GM23338 (cell line): ENCODE data around the gene USP49. TPM values are rescaled to one million over a fixed set of nuclear protein-coding genes. Genes with fewer than 3 reads are reported as not detected.

Source experiments
- ATAC-seq: fragments of 200-7000 bp; cut with Tn5 transposase; 3 replicates; pipeline ENCODE4 v1.9.1; 2020
- DNase-seq: peaks from one replicate; pipeline ENCODE4 v3.0.0-alpha.2; 2015; ENCODE audit warnings: low spot score
- H2AFZ ChIP-seq: fragments of 200-600 bp; sonication (generic); 2 replicates; pipeline ENCODE4 v1.8.0; 2016; ENCODE audit warnings: antibody characterized with exemption, mild to moderate bottlenecking, moderate library complexity
- H3F3A ChIP-seq: fragments of 200-600 bp; sonication (generic); replicated peaks from 2 replicates; pipeline ENCODE4 v1.8.0; 2017; ENCODE audit warnings: antibody characterized with exemption, mixed run types, low read depth
- H3K27ac ChIP-seq: fragments of 200-600 bp; sonication (generic); 2 replicates; pipeline ENCODE4 v1.6.1; 2016; ENCODE audit warnings: low read depth
- H3K27me3 ChIP-seq: fragments of 200-600 bp; sonication (generic); 2 replicates; pipeline ENCODE4 v1.8.0; 2016; ENCODE audit warnings: mild to moderate bottlenecking, mixed run types, moderate library complexity; ENCODE audit not compliant: insufficient read depth
- H3K36me3 ChIP-seq: fragments of 200-600 bp; sonication (generic); 2 replicates; pipeline ENCODE4 v1.8.0; 2016; ENCODE audit warnings: mild to moderate bottlenecking; ENCODE audit not compliant: insufficient read depth
- H3K4me1 ChIP-seq: fragments of 200-600 bp; sonication (generic); 2 replicates; pipeline ENCODE4 v1.8.0; 2016; ENCODE audit warnings: mild to moderate bottlenecking, moderate library complexity; ENCODE audit not compliant: insufficient read depth
- H3K4me2 ChIP-seq: fragments of 200-600 bp; sonication (generic); 2 replicates; pipeline ENCODE4 v1.7.1; 2017; ENCODE audit warnings: mixed run types
- H3K4me3 ChIP-seq: fragments of 200-600 bp; sonication (generic); 2 replicates; pipeline ENCODE4 v1.6.1; 2016; ENCODE audit warnings: mixed run types
- H3K79me2 ChIP-seq: fragments of 200-600 bp; sonication (generic); replicated peaks from 2 replicates; pipeline ENCODE4 v1.8.0; 2017; ENCODE audit warnings: mild to moderate bottlenecking; ENCODE audit not compliant: insufficient read depth
- H3K9me2 ChIP-seq: fragments of 200-600 bp; sonication (generic); 2 replicates; pipeline ENCODE4 v1.8.0; 2017; ENCODE audit not compliant: insufficient read depth
- H4K20me1 ChIP-seq: fragments of 200-600 bp; sonication (generic); replicated peaks from 2 replicates; pipeline ENCODE4 v1.8.0; 2017; ENCODE audit warnings: mild to moderate bottlenecking; ENCODE audit not compliant: insufficient read depth
- H3K27ac Mint-ChIP-seq: 2 replicates; pipeline ENCODE4 v1.8.0; 2020; ENCODE audit warnings: inconsistent platforms, mild to moderate bottlenecking, moderate library complexity, mixed read lengths
- H3K27me3 Mint-ChIP-seq: 3 replicates; pipeline ENCODE4 v1.8.0; 2022; ENCODE audit warnings: low read depth, mild to moderate bottlenecking, moderate library complexity, mixed read lengths, inconsistent platforms; ENCODE audit not compliant: insufficient read depth, poor library complexity
- H3K36me3 Mint-ChIP-seq: 3 replicates; pipeline ENCODE4 v1.8.0; 2021; ENCODE audit warnings: low read depth, mild to moderate bottlenecking, inconsistent platforms, moderate library complexity, mixed read lengths
- H3K4me1 Mint-ChIP-seq: 3 replicates; pipeline ENCODE4 v1.8.0; 2020; ENCODE audit warnings: mild to moderate bottlenecking, inconsistent platforms, mixed read lengths
- H3K4me3 Mint-ChIP-seq: 3 replicates; pipeline ENCODE4 v1.8.0; 2021; ENCODE audit warnings: moderate library complexity, mild to moderate bottlenecking, inconsistent platforms, mixed read lengths
- H3K9me3 Mint-ChIP-seq: 3 replicates; pipeline ENCODE4 v1.8.0; 2020; ENCODE audit warnings: moderate library complexity, mild to moderate bottlenecking, inconsistent platforms, mixed read lengths
- CREB1 ChIP-seq: fragments of 250-450 bp; sonication (Bioruptor Pico); IDR thresholded peaks from 2 replicates; pipeline ENCODE4 v1.5.0; 2020; ENCODE audit warnings: low read depth, mild to moderate bottlenecking, moderate library complexity
- CTCF ChIP-seq, 2 experiments: fragments of 200-600 bp in 1 of 2; sonication (generic) in 1 of 2; conservative IDR thresholded peaks; 2 replicates each; pipeline versions ENCODE4 v1.5.1 to v1.6.1; 2016 to 2017; ENCODE audit warnings: antibody characterized with exemption in 2 of 2, low read depth in 2 of 2, mild to moderate bottlenecking in 2 of 2, moderate library complexity in 1 of 2
- ETS1 ChIP-seq: IDR thresholded peaks from 2 replicates; pipeline ENCODE4 v1.6.1; 2016; ENCODE audit warnings: antibody characterized with exemption
- EZH2phosphoT487 ChIP-seq: fragments of 200-600 bp; sonication (generic); IDR thresholded peaks from one replicate; pipeline ENCODE4 v1.8.1; 2018; ENCODE audit warnings: antibody characterized with exemption; ENCODE audit not compliant: unreplicated experiment
- JUNB ChIP-seq: IDR thresholded peaks from one replicate; pipeline ENCODE4 v1.6.1; 2016; ENCODE audit warnings: antibody characterized with exemption; ENCODE audit not compliant: unreplicated experiment
- STAT1 ChIP-seq: IDR thresholded peaks from one replicate; pipeline ENCODE4 v1.6.1; 2016; ENCODE audit warnings: antibody characterized with exemption; ENCODE audit not compliant: unreplicated experiment
- ZNF331 ChIP-seq: fragments of 250-450 bp; sonication (Bioruptor Pico); IDR thresholded peaks from 2 replicates; pipeline ENCODE4 v1.5.0; 2020; ENCODE audit warnings: low read depth, mild to moderate bottlenecking, moderate library complexity
- polyA plus RNA-seq: library from polyadenylated mRNA; unstranded; fragments of >200 nt; fragmentation: Nextera tagmentation; extraction: Ambion mirVana; gene quantifications from 2 replicates; pipeline ENCODE4 v1.2.1, GENCODE V29; 2016
- total RNA-seq: library from RNA; depleted of rRNA; stranded (reverse); fragments of >200 nt; shearing (Covaris generic); gene quantifications from 2 replicates; pipeline ENCODE4 v1.2.3, GENCODE V29; 2014
- TF ChIP-seq, protein P1 (sequence below): fragments of 250-450 bp; sonication (Bioruptor Pico); IDR thresholded peaks from 2 replicates; pipeline ENCODE4 v1.5.0; 2020; ENCODE audit warnings: mild to moderate bottlenecking, moderate library complexity
- TF ChIP-seq, protein P2 (sequence below): IDR thresholded peaks from one replicate; pipeline ENCODE4 v1.6.1; 2018; ENCODE audit warnings: antibody characterized with exemption; ENCODE audit not compliant: unreplicated experiment

USP49 gene
- total and polyA plus RNA-seq, 2 experiments from 2014 or later, result 5.9 to 21.5 TPM

DNA sequence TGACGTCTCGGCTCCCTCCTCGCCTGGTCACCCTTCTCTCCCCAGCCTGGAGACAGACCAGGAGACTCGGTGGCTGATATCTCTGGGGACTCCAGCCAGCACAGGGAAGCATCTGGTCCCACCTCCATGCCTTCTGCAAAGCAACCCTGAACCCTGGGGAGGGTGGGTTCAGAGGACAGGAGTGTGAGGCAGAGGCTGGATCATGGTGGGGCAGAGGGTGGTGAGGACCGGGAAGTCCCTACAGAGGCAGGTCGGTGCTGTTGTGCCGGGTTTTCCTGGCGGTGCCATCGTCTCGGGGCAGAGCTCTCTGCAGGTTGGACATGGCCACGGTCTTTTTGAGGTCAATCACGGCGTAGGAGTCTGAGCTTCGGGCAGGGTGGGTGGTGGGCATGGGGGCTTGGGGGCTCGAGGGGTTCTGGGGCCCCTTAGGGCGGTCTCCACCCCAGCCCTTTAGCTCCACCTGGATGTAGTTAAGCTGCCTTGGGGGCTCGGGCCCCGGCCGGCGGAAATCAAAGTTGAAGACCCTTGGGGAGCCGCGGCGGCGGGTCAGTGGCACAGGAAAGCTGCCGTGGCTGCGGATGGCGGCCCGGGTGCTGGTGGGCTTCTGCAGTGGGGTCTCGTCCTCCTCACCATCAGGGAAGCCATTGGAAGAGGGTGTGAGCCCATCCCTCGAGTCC, 124.7 kb downstream of the USP49 start:
- no peaks in the 10 kb centered on the region for H3K79me2 ChIP-seq
- H3F3A ChIP-seq, result no peaks in the 10 kb centered on the region
- no peaks in the 10 kb centered on the region; the same call in 1 of the 2 replicates for H3K36me3 ChIP-seq
- H3K4me1 Mint-ChIP-seq, result peaks cover 9% of the 10 kb centered on the region
- H3K4me2 ChIP-seq, result no peak overlapping the region
- H3K4me1 ChIP-seq, result no peaks in the 10 kb centered on the region
- H3K9me3 Mint-ChIP-seq, result no peaks in the 10 kb centered on the region
- H3K27me3 ChIP-seq, result no peaks in the 10 kb centered on the region
- no peak overlapping the region for H3K27ac ChIP-seq
- H3K36me3 Mint-ChIP-seq, result peaks cover 24% of the 10 kb centered on the region
- H4K20me1 ChIP-seq, result no peaks in the 10 kb centered on the region
- TF ChIP-seq, protein P1, sequence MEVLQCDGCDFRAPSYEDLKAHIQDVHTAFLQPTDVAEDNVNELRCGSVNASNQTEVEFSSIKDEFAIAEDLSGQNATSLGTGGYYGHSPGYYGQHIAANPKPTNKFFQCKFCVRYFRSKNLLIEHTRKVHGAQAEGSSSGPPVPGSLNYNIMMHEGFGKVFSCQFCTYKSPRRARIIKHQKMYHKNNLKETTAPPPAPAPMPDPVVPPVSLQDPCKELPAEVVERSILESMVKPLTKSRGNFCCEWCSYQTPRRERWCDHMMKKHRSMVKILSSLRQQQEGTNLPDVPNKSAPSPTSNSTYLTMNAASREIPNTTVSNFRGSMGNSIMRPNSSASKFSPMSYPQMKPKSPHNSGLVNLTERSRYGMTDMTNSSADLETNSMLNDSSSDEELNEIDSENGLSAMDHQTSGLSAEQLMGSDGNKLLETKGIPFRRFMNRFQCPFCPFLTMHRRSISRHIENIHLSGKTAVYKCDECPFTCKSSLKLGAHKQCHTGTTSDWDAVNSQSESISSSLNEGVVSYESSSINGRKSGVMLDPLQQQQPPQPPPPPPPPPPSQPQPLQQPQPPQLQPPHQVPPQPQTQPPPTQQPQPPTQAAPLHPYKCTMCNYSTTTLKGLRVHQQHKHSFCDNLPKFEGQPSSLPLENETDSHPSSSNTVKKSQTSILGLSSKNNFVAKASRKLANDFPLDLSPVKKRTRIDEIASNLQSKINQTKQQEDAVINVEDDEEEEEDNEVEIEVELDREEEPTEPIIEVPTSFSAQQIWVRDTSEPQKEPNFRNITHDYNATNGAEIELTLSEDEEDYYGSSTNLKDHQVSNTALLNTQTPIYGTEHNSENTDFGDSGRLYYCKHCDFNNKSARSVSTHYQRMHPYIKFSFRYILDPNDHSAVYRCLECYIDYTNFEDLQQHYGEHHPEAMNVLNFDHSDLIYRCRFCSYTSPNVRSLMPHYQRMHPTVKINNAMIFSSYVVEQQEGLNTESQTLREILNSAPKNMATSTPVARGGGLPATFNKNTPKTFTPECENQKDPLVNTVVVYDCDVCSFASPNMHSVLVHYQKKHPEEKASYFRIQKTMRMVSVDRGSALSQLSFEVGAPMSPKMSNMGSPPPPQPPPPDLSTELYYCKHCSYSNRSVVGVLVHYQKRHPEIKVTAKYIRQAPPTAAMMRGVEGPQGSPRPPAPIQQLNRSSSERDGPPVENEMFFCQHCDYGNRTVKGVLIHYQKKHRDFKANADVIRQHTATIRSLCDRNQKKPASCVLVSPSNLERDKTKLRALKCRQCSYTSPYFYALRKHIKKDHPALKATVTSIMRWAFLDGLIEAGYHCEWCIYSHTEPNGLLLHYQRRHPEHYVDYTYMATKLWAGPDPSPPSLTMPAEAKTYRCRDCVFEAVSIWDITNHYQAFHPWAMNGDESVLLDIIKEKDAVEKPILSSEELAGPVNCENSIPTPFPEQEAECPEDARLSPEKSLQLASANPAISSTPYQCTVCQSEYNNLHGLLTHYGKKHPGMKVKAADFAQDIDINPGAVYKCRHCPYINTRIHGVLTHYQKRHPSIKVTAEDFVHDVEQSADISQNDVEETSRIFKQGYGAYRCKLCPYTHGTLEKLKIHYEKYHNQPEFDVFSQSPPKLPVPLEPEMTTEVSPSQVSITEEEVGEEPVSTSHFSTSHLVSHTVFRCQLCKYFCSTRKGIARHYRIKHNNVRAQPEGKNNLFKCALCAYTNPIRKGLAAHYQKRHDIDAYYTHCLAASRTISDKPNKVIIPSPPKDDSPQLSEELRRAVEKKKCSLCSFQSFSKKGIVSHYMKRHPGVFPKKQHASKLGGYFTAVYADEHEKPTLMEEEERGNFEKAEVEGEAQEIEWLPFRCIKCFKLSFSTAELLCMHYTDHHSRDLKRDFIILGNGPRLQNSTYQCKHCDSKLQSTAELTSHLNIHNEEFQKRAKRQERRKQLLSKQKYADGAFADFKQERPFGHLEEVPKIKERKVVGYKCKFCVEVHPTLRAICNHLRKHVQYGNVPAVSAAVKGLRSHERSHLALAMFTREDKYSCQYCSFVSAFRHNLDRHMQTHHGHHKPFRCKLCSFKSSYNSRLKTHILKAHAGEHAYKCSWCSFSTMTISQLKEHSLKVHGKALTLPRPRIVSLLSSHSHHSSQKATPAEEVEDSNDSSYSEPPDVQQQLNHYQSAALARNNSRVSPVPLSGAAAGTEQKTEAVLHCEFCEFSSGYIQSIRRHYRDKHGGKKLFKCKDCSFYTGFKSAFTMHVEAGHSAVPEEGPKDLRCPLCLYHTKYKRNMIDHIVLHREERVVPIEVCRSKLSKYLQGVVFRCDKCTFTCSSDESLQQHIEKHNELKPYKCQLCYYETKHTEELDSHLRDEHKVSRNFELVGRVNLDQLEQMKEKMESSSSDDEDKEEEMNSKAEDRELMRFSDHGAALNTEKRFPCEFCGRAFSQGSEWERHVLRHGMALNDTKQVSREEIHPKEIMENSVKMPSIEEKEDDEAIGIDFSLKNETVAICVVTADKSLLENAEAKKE (CRISPR knock-in tag), result no peak
- no peak for TF ChIP-seq CREB1 (CRISPR knock-in tag)
- DNase-seq, result no peak
- no peak for ATAC-seq
- H3K27me3 Mint-ChIP-seq, result peaks cover 7% of the 10 kb centered on the region
- H3K4me3 Mint-ChIP-seq, result no peak overlapping the region
- no peaks in the 10 kb centered on the region for H3K9me2 ChIP-seq
- no peak overlapping the region for H3K4me3 ChIP-seq
- H2AFZ ChIP-seq, result no peak overlapping the region
- no peak overlapping the region for H3K27ac Mint-ChIP-seq

GRCh38 chr6:41769376-41769775, 125.8 kb downstream of the USP49 start:
- H3K9me3 Mint-ChIP-seq, result no peaks in the 10 kb centered on the region
- H3K36me3 ChIP-seq, result no peaks in the 10 kb centered on the region; the same call in 1 of the 2 replicates
- H3K36me3 Mint-ChIP-seq, result peaks cover 17% of the 10 kb centered on the region
- H2AFZ ChIP-seq, result no peak overlapping the region
- H3K4me3 ChIP-seq, result no peak overlapping the region
- H3K27ac ChIP-seq, result no peak overlapping the region
- peaks cover 9% of the 10 kb centered on the region for H3K4me1 Mint-ChIP-seq
- ATAC-seq (no peak), DNase-seq (no peak)
- peaks cover 2% of the 10 kb centered on the region for H3K27me3 Mint-ChIP-seq
- no peaks in the 10 kb centered on the region for H4K20me1 ChIP-seq
- H3K27me3 ChIP-seq, result no peaks in the 10 kb centered on the region
- H3F3A ChIP-seq, result no peaks in the 10 kb centered on the region
- H3K79me2 ChIP-seq, result no peaks in the 10 kb centered on the region
- H3K9me2 ChIP-seq, result no peaks in the 10 kb centered on the region
- H3K4me3 Mint-ChIP-seq, result no peak overlapping the region
- H3K4me1 ChIP-seq, result no peaks in the 10 kb centered on the region
- no peak overlapping the region for H3K4me2 ChIP-seq
- H3K27ac Mint-ChIP-seq, result no peak overlapping the region
- TF ChIP-seq, protein P2, sequence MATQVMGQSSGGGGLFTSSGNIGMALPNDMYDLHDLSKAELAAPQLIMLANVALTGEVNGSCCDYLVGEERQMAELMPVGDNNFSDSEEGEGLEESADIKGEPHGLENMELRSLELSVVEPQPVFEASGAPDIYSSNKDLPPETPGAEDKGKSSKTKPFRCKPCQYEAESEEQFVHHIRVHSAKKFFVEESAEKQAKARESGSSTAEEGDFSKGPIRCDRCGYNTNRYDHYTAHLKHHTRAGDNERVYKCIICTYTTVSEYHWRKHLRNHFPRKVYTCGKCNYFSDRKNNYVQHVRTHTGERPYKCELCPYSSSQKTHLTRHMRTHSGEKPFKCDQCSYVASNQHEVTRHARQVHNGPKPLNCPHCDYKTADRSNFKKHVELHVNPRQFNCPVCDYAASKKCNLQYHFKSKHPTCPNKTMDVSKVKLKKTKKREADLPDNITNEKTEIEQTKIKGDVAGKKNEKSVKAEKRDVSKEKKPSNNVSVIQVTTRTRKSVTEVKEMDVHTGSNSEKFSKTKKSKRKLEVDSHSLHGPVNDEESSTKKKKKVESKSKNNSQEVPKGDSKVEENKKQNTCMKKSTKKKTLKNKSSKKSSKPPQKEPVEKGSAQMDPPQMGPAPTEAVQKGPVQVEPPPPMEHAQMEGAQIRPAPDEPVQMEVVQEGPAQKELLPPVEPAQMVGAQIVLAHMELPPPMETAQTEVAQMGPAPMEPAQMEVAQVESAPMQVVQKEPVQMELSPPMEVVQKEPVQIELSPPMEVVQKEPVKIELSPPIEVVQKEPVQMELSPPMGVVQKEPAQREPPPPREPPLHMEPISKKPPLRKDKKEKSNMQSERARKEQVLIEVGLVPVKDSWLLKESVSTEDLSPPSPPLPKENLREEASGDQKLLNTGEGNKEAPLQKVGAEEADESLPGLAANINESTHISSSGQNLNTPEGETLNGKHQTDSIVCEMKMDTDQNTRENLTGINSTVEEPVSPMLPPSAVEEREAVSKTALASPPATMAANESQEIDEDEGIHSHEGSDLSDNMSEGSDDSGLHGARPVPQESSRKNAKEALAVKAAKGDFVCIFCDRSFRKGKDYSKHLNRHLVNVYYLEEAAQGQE, result no peak
- TF ChIP-seq STAT1 (no peak), CTCF (conservative IDR thresholded peaks at IDR 0.05; ENCODE audit: low read depth in 2 of 2) (no peak), JUNB (no peak), ZNF331 (CRISPR knock-in tag) (no peak), EZH2phosphoT487 (no peak), ETS1 (no peak)
